GM12878 (cell line): ENCODE data around the gene TRAPPC6A. TPM values are rescaled to one million over a fixed set of nuclear protein-coding genes. Genes with fewer than 3 reads are reported as not detected.

ENCODE experiments used
- ATAC-seq: fragments of 200-7000 bp; cut with Tn5 transposase; 3 replicates; pipeline ENCODE4 v1.9.1; 2020; ENCODE audit warnings: mild to moderate bottlenecking, moderate library complexity
- BruUV-seq: library from RNA; stranded (reverse); fragments of 400-500 nt; replicated peaks from 2 replicates; lab custom pipeline; 2021; lab: Mats Ljungman, UMichigan
- CTCF ChIA-PET: fragments of 300-600 bp; sonication (Branson Sonifier 250); formaldehyde crosslinking; extraction: SDS; loops from one replicate; lab custom pipeline; 2021; ENCODE audit warnings: inconsistent platforms; lab: Yijun Ruan, JAX
- POLR2A ChIA-PET: fragments of 350-600 bp; formaldehyde crosslinking; extraction: SDS; loops from one replicate; lab custom pipeline; 2021; ENCODE audit warnings: inconsistent platforms; lab: Charles Lee
- RAD21 ChIA-PET: fragments of 300-600 bp; sonication (Branson Sonifier 250); formaldehyde crosslinking; loops from one replicate; lab custom pipeline; 2023; ENCODE audit warnings: antibody characterized with exemption; ENCODE audit not compliant: unreplicated experiment; lab: Charles Lee
- SMC1A ChIA-PET: fragments of 300-600 bp; sonication (Branson Sonifier 250); formaldehyde crosslinking; loops from one replicate; lab custom pipeline; 2023; ENCODE audit not compliant: unreplicated experiment, uncharacterized antibody; lab: Charles Lee
- DNase-seq: peaks from one replicate; pipeline ENCODE4 v3.0.0-alpha.2; 2011; ENCODE audit warnings: low read depth, low spot score
- FAIRE-seq: peaks from 3 replicates; lab custom pipeline; 2011; peaks lifted over from hg19 to GRCh38; lab: Jason Lieb, UNC
- H2AFZ ChIP-seq: 2 replicates; pipeline ENCODE4 v1.6.0; 2011; ENCODE audit warnings: low read depth, low read length, control low read depth; ENCODE audit not compliant: control insufficient read depth
- H3K27ac ChIP-seq: 2 replicates; pipeline ENCODE4 v1.5.1; 2011; ENCODE audit warnings: control low read depth; ENCODE audit not compliant: control insufficient read depth, insufficient read depth
- H3K27me3 ChIP-seq, 2 experiments: replicated peaks in 1 of 2; 2 replicates each; pipeline versions ENCODE4 v1.6.0 to v1.6.1; 2011; ENCODE audit warnings: low read length in 1 of 2; ENCODE audit not compliant: control insufficient read depth in 2 of 2, insufficient read depth in 2 of 2
- H3K36me3 ChIP-seq, 2 experiments: 2 replicates each; pipeline ENCODE4 v1.5.1; 2011; ENCODE audit warnings: low read length in 1 of 2; ENCODE audit not compliant: control insufficient read depth in 2 of 2, insufficient read depth in 2 of 2
- H3K4me1 ChIP-seq: 2 replicates; pipeline ENCODE4 v1.6.1; 2011; ENCODE audit warnings: mild to moderate bottlenecking, low read length, moderate library complexity, mixed read lengths; ENCODE audit not compliant: control insufficient read depth, insufficient read depth
- H3K4me2 ChIP-seq: 2 replicates; pipeline ENCODE4 v1.6.0; 2011; ENCODE audit warnings: control low read depth; ENCODE audit not compliant: control insufficient read depth, insufficient read depth
- H3K4me3 ChIP-seq: fragments of 200-600 bp; sonication (generic); 2 replicates; pipeline ENCODE4 v1.5.1; 2016
- H3K79me2 ChIP-seq: 2 replicates; pipeline ENCODE4 v1.6.0; 2011; ENCODE audit warnings: low read length; ENCODE audit not compliant: control insufficient read depth, insufficient read depth
- H3K9ac ChIP-seq: 2 replicates; pipeline ENCODE4 v1.8.0; 2011; ENCODE audit warnings: low read length, control low read depth, mixed read lengths; ENCODE audit not compliant: control insufficient read depth, insufficient read depth
- H3K9me3 ChIP-seq: replicated peaks from 3 replicates; pipeline ENCODE4 v1.5.1; 2011; ENCODE audit warnings: mild to moderate bottlenecking, low read length; ENCODE audit not compliant: control insufficient read depth, insufficient read depth
- H4K20me1 ChIP-seq: 2 replicates; pipeline ENCODE4 v1.6.0; 2011; ENCODE audit not compliant: control insufficient read depth, insufficient read depth
- MXI1 ChIP-seq: fragments of 150-350 bp; IDR thresholded peaks from 2 replicates; pipeline ENCODE4 v1.6.1; 2011; ENCODE audit warnings: low read depth, mild to moderate bottlenecking, inconsistent platforms, low read length, improper control_type of control experiment
- WGBS: methylation state at CpG from one replicate; pipeline ENCODE4 v1.1.6; 2016; ENCODE audit warnings: low lambda C conversion rate; ENCODE audit not compliant: insufficient replicate concordance, insufficient coverage; ENCODE audit errors: missing lambda C conversion rate; 5-methylcytosine and 5-hydroxymethylcytosine counted together
- in situ Hi-C: fragments of 300-500 bp; cut with MboI; formaldehyde crosslinking; loops from 9 replicates; pipeline ENCODE4 v1.14.3; 2018; ENCODE audit warnings: mixed read lengths
- intact Hi-C: fragments of 100-400 bp; cut with micrococcal nuclease; formaldehyde crosslinking; loops from one replicate; pipeline ENCODE4 v1.14.2; 2022; ENCODE audit not compliant: unreplicated experiment
- polyA plus RNA-seq, 11 experiments: library from polyadenylated mRNA; depleted of rRNA in 4 of 11; unstranded in 6 of 11; stranded (reverse) in 5 of 11; fragments of >200 nt; fragmentation: Nextera tagmentation in 4 of 11; fragmentation: Illumina TruSeq in 1 of 11; extraction: Ambion mirVana in 4 of 11; extraction: Trizol in 1 of 11; gene quantifications; 1 replicate in 1 of 11; 2 replicates in 10 of 11; pipeline versions ENCODE4 v1.2.1 to v1.2.3, GENCODE V29; 2011 to 2016; ENCODE audit warnings: inconsistent platforms in 2 of 11, missing spikeins in 2 of 11, low read depth in 1 of 11
- total RNA-seq, 4 experiments: library from RNA; depleted of rRNA in 3 of 4; stranded (reverse); fragments of >200 nt in 3 of 4; fragmentation: Illumina TruSeq in 1 of 4; extraction: Trizol in 1 of 4; gene quantifications; 2 replicates each; pipeline versions ENCODE4 v1.2.1 to v1.2.3, GENCODE V29; 2013 to 2021
- TF ChIP-seq, protein P1 (sequence below): IDR thresholded peaks from 2 replicates; pipeline ENCODE4 v1.6.1; 2012; ENCODE audit warnings: low read depth, low read length, improper control_type of control experiment
- TF ChIP-seq, protein P2 (sequence below): IDR thresholded peaks from 2 replicates; pipeline ENCODE4 v1.6.1; 2011; ENCODE audit warnings: borderline replicate concordance, low read depth, mild to moderate bottlenecking, moderate library complexity, mixed read lengths, low read length; ENCODE audit not compliant: insufficient read depth; ENCODE audit errors: extremely low read length

TRAPPC6A gene
- total and polyA plus RNA-seq, 10 of the 15 experiments (the other 5 are each of a cell fraction or from before 2014, with no cell fraction given) = 1.8 to 83.9 (median 35.8) TPM

DNA sequence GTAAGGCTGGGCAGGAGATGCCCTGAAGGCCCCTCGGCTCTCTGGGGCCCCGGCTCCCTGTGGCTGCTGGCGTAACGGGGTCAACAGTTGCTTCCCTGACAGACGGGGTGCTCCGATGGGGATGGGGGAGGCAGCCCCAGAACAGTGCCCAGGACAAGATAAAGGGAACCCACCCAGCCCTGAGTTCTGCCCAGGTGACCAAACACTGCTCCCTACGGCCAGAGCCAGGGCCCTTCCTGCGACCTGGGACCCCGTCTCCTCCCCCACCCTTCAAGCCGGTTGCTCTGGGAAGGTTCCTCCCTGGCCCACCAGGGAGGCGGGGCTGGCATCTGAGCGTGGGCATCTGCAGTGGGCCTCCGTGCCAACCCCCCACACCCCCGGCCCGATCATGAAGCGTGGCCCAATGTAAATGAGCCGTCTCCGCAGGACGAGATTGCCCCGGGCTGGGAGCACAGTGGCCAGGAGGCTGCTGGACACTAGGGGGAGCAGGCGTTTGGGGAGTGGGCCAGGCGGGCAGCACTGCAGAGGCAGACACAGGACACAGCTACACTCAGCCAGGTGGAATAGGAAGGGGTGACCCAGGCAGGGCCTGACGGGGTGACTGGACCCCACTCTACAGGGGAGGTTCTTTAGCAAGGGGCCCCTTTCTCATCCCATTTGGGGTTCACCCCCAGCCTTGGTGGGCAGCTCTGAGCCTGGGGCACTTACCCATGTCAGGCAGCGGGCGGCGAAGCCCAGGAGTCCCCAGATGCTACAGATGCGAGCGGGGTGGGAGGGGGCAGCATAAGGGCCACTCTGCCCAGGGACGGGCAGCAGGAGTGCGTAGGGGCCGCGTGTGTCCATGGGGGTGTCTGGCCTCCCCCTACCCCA is 16.1 kb downstream of the TRAPPC6A start:
- Histone ChIP-seq H3K4me3 (no peak overlapping the region), H3K27me3 (no peaks in the 10 kb centered on the region; a peak in 1 of 4 replicates), H4K20me1 (no peaks in the 10 kb centered on the region), H3K79me2 (no peaks in the 10 kb centered on the region), H3K9me3 (no peaks in the 10 kb centered on the region), H2AFZ (no peak overlapping the region), H3K36me3 (no peaks in the 10 kb centered on the region), H3K4me1 (peaks cover 18% of the 10 kb centered on the region), H3K9ac (no peak overlapping the region), H3K27ac (no peak overlapping the region), H3K4me2 (no peak overlapping the region)
- CTCF ChIA-PET = no interaction called here
- intact Hi-C loops = no loop called here
- no TSS peak for BruUV-seq
- DNase-seq (no peak), ATAC-seq (no peak), FAIRE-seq (no peak)
- POLR2A ChIA-PET = no interaction called here
- SMC1A ChIA-PET = interaction anchor here (0.9 kb wide), 1 partner anchor 16 kb away, joined by 4 read pairs; the partner anchor contains the start of genes BLOC1S3 and TRAPPC6A
- RAD21 ChIA-PET = no interaction called here
- 50% methylated on average over 32 of the region's 32 CpGs for WGBS
- no peak for TF ChIP-seq MXI1
- TF ChIP-seq, protein P1, sequence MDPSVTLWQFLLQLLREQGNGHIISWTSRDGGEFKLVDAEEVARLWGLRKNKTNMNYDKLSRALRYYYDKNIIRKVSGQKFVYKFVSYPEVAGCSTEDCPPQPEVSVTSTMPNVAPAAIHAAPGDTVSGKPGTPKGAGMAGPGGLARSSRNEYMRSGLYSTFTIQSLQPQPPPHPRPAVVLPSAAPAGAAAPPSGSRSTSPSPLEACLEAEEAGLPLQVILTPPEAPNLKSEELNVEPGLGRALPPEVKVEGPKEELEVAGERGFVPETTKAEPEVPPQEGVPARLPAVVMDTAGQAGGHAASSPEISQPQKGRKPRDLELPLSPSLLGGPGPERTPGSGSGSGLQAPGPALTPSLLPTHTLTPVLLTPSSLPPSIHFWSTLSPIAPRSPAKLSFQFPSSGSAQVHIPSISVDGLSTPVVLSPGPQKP = no peak
- TF ChIP-seq, protein P2, sequence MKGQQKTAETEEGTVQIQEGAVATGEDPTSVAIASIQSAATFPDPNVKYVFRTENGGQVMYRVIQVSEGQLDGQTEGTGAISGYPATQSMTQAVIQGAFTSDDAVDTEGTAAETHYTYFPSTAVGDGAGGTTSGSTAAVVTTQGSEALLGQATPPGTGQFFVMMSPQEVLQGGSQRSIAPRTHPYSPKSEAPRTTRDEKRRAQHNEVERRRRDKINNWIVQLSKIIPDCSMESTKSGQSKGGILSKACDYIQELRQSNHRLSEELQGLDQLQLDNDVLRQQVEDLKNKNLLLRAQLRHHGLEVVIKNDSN = no peak
- in situ Hi-C loops = no loop called here
